HUDEP-2 (cell line): ENCODE measurements around the gene OPALIN.

Experiments
- DNase-seq, 76 experiments: peaks; one replicate each; lab custom pipeline; 2025; ENCODE audit not compliant: unreplicated experiment in 76 of 76; lab: John Stamatoyannopoulos, UW

Gene OPALIN

GRCh38 chr10:96341219-96342182 is 17.3 kb downstream of the OPALIN start:
- no peak for DNase-seq

GRCh38 chr10:96339956-96340904 is 18.6 kb downstream of the OPALIN start:
- peak in 53 of 76 experiments; percentile 3 to 59 (median 32) for DNase-seq

- DNase-seq, result no peak
These were observed 19.4 kb downstream of the OPALIN start for GRCh38 chr10:96339383-96339782.

- no peak for DNase-seq
These were observed 20.4 kb downstream of the OPALIN start for GRCh38 chr10:96338279-96338925.

GRCh38 chr10:96337106-96337505 is 21.7 kb downstream of the OPALIN start:
- DNase-seq, result no peak

GRCh38 chr10:96334616-96335526 is 23.9 kb downstream of the OPALIN start:
- DNase-seq, result peak in 9 of 76 experiments; percentile 1 to 13 (median 4)

- DNase-seq, result no peak
These were observed 25.7 kb downstream of the OPALIN start for GRCh38 chr10:96333101-96333500.

GRCh38 chr10:96327462-96327861 is 31.3 kb downstream of the OPALIN start:
- DNase-seq, result no peak

GRCh38 chr10:96325719-96326373 is 33.0 kb downstream of the OPALIN start:
- no peak for DNase-seq

GRCh38 chr10:96324447-96324846 is 34.4 kb downstream of the OPALIN start:
- no peak for DNase-seq

GRCh38 chr10:96322275-96322674 is 36.5 kb downstream of the OPALIN start:
- DNase-seq, result no peak

- DNase-seq, result no peak
These were observed 37.0 kb downstream of the OPALIN start for GRCh38 chr10:96321822-96322221.

- no peak for DNase-seq
These were observed 38.9 kb downstream of the OPALIN start for GRCh38 chr10:96319754-96320474.

GRCh38 chr10:96317067-96317833 is 41.6 kb downstream of the OPALIN start:
- no peak for DNase-seq

GRCh38 chr10:96313344-96313743 is 45.5 kb downstream of the OPALIN start:
- no peak for DNase-seq

GRCh38 chr10:96311180-96311715 is 47.6 kb downstream of the OPALIN start:
- DNase-seq, result no peak

GRCh38 chr10:96310321-96310669 is 48.5 kb downstream of the OPALIN start:
- DNase-seq, result no peak
